Sciatic nerve (tissue), 2 donors: ENCODE data around the gene PDK2. TPM values are rescaled to one million over a fixed set of nuclear protein-coding genes. Genes with fewer than 3 reads are reported as not detected.

ENCODE experiments used
- ATAC-seq: fragments of 200-7000 bp; cut with Tn5 transposase; one replicate; pipeline ENCODE4 v1.9.1; 2020; ENCODE audit warnings: mild to moderate bottlenecking, moderate library complexity
- DNase-seq: peaks from one replicate; pipeline ENCODE4 v3.0.0-alpha.2; 2020; ENCODE audit warnings: low spot score
- intact Hi-C: fragments of 100-400 bp; cut with DNase I; formaldehyde crosslinking; loops from one replicate; pipeline ENCODE4 v1.14.2; 2022
- total RNA-seq: library from RNA; stranded (reverse); fragmentation: NEBNext Ultra II Directional; extraction: Animal tissue kit (Norgen Biotek cat#: 25700); gene quantifications from one replicate; pipeline ENCODE4 v1.2.1, GENCODE V29; 2021
- donor health status: DM: no; HTN: no; CAD: no.
- donor health status: DM: no; HTN: no; CAD: no.

Gene PDK2
- total RNA-seq, 1 donor from 2014 or later, result 48.6 TPM

DNA sequence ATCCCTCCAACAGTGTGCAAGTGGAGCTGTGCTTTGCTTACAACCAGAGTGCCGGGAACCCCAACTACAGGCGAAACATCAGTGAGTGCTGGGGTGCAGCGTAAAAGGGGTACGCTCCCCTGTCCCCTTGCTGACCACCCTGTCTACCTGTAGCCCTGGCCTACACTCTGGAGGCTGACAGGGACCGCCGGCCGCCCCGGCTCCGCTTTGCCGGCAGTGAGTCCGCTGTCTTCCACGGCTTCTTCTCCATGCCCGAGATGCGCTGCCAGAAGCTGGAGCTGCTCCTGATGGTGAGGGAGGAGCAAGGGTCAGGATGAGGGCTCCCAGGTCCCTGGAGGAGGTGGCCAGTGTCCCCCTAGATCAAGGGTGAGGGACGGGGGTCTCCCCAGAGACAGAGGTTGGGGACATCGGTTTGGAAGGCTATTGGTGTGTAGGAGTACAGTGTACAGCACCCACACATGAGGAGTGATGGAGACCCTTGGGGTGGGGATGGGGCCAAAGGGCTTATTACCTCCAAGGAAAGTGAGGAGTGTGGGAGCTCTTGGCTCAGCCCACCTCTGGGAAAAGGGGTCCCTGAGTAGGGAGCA is 19.6 kb upstream of the PDK2 start:
- DNase-seq (no peak), ATAC-seq (no peak)
- intact Hi-C loops, result no loop called here

DNA sequence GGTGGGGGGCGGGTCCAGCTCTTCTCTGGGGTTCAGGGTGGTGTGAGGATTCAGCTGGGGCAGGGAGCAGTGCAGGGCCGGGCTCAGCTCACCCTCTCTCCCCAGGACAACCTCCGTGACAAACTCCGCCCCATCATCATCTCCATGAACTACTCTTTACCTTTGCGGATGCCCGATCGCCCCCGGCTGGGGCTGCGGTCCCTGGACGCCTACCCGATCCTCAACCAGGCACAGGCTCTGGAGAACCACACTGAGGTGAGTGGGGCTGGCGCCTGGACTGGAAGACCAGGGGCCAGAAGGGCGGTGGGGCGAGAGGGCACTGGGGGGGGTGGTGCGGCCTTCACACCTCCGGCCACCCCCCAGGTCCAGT is 18.9 kb upstream of the PDK2 start:
- no peak for ATAC-seq
- intact Hi-C loops, result no loop called here
- DNase-seq, result no peak

DNA sequence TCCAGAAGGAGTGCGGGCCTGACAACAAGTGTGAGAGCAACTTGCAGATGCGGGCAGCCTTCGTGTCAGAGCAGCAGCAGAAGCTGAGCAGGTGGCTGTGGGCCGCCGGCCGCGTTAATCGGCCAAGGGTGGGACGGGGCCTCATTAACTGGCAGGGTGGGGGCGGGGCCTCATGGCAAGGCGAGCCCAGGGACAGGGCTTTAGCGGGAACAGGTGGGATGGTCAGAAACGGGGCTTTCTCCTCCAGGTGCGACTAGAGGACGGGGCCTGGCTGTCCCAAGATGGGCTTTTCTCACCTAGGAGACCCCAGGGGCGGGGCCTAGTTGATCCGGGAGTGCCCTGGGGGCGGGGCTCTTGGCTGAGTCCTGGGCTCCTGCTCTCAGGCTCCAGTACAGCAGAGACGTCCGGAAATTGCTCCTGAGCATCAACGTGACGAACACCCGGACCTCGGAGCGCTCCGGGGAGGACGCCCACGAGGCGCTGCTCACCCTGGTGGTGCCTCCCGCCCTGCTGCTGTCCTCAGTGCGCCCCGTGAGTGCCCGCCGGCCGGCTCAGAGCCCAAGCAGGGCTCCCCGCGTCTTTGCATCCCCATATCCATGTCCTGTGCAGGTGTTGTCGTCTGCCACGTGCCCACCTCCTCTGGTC is 18.4 kb upstream of the PDK2 start:
- DNase-seq, result no peak
- ATAC-seq, result no peak
- intact Hi-C loops, result no loop called here

DNA sequence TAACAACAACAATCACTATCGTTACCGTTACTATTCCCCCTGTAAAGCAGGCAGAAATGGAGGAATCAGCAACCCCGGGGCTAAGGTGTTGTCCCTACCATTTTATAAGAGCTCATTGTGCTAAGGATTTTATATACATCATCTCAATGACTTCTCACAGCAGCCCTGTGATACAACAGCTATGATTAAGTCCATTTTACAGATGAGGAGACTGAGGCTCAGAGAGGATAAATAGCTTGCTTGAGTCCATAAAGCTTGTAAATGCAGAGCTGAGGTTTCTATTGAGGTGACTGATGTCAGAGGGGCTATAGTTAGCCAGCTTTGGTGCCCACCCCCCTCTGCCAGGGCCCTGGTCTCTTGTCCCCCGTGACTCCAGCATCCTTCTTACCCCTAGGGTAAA is 16.7 kb upstream of the PDK2 start:
- ATAC-seq (no peak), DNase-seq (no peak)
- intact Hi-C loops, result no loop called here

DNA sequence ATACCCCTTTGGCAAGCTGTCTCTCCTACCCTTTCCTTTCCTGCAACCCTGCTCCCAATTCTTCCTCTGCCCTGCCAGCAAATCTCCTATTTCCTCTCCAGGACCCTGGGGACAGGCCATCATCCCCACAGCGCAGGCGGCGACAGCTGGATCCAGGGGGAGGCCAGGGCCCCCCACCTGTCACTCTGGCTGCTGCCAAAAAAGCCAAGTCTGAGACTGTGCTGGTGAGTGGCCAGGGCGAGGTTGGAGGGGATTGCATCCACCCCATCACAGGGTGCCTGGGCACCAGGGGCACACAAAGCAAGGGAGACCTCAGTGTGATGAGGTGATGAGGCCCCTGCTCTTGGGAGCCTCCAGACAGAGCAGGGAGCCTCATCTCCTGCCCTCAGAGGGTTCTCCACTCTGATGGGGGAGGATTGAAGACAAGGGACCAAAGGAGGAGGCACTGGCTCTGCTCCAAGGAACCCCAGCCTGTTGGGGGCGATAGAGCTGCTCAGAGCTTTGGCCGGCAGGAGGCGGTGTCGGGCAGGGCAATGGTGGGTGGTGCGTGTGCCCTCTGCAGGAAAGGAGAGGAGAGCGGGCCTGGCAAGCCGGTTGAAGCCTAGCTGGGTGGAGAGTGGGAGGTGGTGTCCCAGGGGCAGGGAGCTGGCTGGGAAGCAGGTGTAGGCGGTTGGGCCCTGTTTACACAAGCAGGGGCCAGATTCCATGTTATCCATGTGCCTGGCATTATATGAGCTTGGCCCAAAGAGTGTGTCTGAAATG is 15.6 kb upstream of the PDK2 start:
- ATAC-seq (peak; percentile 43), DNase-seq (no peak)
- intact Hi-C loops, result no loop called here

DNA sequence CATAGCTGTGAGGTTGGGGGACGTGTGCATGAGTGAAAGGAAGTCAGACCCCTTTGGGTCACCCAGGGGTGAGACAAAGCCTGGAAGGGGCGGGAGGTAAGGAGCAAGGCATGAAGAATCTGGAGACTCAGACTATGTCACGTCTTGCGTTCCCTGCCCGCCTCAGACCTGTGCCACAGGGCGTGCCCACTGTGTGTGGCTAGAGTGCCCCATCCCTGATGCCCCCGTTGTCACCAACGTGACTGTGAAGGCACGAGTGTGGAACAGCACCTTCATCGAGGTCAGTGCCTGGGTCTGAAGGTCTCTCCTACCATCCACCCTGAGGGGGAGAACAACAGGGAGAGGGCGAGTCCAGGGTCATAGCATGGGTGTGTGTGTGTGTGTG is 15.1 kb upstream of the PDK2 start:
- ATAC-seq (no peak), DNase-seq (no peak)
- intact Hi-C loops, result no loop called here

DNA sequence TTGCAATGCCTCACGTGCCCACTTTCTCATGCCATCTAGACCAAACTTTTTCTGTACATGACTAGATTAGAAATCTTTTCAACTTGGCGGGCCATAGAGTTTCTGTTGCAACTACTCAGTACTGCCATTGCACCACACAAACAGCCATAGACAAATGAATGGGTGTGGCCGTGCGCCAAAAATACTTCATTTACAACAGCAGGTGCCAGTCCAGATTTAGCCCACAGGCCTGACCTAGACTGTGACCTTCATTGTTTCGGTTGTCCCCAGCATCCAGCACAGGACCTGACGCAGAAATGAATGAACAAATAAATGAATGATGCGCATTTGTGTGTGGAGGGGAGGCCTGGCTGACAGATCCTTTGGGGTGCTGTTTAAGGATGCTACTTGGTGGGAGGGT is 14.3 kb upstream of the PDK2 start:
- no peak for ATAC-seq
- intact Hi-C loops, result no loop called here
- no peak for DNase-seq

DNA sequence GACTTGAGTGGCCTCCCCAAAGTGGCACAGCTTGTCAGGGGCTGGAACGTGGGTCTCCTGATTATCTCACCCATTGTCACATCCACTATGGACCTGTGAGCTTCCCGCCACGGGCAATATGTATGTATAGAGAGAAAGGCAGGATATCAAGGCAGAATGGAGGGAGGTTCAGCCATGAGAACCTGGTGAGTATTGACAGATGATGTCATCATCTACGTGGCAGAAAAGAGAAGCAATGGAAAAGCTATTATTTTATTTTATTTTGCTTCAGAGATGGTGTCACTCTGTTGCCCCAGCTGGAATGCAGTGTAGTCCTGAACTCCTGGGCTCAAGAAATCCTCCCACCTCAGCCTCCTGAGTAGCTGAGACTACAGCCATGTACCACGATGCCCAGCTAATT is 13.4 kb upstream of the PDK2 start:
- ATAC-seq, result no peak
- intact Hi-C loops, result no loop called here
- no peak for DNase-seq

DNA sequence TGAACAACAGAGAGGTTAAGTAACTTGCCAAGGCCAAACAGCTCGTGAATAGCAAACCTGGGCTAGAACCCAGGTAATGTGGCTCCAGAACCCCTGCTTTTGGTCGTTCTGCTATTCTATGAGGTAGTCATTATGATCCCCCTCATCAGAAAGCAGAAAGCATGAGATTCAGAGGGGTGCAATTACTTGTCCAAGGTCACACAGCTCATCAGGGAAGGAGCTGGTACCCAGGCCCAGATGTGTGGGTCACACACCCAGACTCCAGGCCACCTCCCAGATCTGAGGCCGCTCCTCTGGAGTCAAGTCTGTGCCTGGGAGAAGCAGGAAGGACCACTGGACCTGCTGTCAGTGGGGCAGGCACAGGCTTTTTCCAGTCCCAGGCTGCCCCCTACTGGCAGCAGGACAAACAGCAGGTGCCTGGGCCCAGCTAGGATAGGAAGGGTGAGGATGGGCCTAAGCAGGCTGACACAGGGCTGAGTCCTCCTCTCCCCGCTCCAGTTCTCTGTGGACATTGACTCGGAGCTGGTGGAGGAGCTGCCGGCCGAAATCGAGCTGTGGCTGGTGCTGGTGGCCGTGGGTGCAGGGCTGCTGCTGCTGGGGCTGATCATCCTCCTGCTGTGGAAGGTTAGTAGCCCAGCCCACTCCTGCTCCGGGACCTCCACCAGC is 7.8 kb upstream of the PDK2 start:
- DNase-seq (peak; percentile 86), ATAC-seq (peak; percentile 87)
- intact Hi-C loops, result loop anchor here (5.0 kb wide), 1 partner anchor 60 kb away; no protein-coding TSS in a partner anchor

DNA sequence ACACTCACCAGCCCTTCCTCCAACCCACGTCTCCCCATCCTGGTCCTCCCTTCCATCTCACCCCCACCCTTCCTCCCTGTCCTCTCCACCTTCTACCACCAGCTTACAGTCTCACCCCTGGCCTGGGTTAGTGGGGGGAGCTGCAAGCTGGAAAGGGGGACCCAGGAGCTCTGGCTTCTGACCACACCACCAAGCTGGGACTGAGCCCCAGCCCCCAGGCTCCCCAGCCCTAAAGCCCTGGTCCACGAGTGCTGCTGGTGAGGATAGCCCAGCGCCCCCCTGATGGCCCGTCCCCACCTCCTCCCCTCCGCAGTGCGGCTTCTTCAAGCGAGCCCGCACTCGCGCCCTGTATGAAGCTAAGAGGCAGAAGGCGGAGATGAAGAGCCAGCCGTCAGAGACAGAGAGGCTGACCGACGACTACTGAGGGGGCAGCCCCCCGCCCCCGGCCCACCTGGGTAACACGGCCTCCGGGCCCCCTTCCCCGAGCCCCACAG is 7.2 kb upstream of the PDK2 start:
- intact Hi-C loops, result loop anchor here (5.0 kb wide), 1 partner anchor 61 kb away; no protein-coding TSS in a partner anchor
- DNase-seq (no peak), ATAC-seq (peak; percentile 9)

DNA sequence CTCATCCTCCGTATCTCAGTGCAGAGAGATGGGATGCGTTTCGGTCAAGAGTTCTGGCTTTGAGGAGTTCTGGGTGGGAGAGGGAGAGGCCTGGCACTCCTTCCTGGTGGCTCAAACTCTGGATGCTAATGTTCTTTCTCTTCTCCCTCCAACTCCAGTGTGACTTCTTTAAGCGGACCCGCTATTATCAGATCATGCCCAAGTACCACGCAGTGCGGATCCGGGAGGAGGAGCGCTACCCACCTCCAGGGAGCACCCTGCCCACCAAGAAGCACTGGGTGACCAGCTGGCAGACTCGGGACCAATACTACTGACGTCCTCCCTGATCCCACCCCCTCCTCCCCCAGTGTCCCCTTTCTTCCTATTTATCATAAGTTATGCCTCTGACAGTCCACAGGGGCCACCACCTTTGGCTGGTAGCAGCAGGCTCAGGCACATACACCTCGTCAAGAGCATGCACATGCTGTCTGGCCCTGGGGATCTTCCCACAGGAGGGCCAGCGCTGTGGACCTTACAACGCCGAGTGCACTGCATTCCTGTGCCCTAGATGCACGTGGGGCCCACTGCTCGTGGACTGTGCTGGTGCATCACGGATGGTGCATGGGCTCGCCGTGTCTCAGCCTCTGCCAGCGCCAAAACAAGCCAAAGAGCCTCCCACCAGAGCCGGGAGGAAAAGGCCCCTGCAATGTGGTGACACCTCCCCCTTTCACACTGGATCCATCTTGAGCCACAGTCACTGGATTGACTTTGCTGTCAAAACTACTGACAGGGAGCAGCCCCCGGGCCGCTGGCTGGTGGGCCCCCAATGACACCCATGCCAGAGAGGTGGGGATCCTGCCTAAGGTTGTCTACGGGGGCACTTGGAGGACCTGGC is 6.0 kb upstream of the PDK2 start:
- DNase-seq (no peak), ATAC-seq (no peak)
- intact Hi-C loops, result loop anchor here (5.0 kb wide), 1 partner anchor 62 kb away; no protein-coding TSS in a partner anchor

DNA sequence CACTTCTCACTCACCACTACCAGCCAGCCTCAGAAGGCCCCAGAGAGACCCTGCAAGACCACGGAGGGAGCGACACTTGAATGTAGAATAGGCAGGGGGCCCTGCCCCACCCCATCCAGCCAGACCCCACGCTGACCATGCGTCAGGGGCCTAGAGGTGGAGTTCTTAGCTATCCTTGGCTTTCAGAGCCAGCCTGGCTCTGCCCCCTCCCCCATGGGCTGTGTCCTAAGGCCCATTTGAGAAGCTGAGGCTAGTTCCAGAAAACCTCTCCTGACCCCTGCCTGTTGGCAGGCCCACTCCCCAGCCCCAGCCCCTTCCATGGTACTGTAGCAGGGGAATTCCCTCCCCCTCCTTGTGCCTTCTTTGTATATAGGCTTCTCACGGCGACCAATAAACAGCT is 5.1 kb upstream of the PDK2 start:
- DNase-seq, result no peak
- no peak for ATAC-seq
- intact Hi-C loops, result loop anchor here (10.0 kb wide), 1 partner anchor 65 kb away; the partner anchor contains the start of gene PPP1R9B

DNA sequence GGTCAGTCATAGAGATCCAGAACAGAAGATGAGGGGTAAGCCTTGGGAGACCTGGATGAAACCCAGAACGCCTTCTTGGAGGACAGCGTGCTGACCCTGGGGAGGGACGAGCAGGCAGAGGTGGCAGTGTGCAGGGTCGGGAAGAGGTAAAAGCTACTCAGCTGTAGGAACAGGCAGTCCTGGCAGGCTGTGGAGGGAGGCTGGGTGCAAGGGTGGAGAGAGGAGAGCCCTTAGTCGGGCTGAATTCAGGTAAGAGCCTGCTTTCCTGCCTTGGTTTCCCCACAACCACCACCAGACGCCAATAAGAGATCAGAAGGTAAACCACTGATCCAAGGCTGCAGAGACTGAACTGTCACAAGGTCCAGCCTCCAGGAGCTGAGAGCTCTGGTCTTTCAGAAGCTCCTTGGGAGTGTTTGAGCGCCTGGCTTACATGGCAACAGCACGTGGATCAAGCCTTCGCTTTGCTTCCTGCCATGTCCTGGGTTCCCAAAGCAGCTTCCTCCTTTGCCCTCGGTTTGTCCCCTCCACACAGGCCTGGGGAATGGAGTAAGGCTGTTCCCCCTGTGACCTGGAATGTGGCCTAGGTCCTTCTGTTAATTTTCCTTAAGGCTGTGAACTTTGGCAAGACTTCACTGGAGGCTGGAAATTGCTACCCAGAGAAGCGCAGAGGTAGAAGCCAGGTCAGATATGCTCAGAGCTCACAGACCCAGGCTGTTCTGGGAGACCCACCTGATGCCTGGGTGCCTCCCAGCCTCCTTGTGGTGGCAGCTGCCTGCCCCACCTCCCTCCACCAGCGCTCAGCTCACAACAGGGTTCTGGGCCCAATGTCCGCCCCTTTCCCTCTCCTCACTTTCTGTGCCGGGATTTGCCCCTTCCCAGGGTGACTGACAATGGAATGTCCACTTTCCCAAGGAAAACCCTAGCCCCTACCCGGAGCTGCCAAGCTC is 3.9 kb upstream of the PDK2 start:
- DNase-seq (no peak), ATAC-seq (no peak)
- intact Hi-C loops, result loop anchor here (10.0 kb wide), 1 partner anchor 64 kb away; the partner anchor contains the start of gene PPP1R9B

DNA sequence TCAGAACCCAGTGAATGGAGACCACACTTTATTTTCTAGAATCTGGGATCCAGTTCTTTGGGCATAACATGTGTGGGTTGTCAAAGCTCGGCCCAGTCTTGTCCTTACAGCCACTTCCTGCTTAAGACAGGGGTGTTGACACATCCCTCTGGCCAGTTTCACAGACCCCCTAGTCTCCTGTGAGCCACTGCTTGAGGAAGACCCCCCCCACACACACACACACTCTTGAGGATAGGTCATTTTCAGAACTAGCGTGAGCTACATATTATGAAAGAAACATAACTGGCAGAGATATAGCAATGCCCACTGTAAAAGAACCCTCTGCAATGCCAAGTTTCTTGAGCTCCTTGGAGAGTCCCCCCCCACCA is 3.2 kb upstream of the PDK2 start:
- no peak for DNase-seq
- intact Hi-C loops, result loop anchor here (10.0 kb wide), 1 partner anchor 63 kb away; the partner anchor contains the start of gene PPP1R9B
- no peak for ATAC-seq

DNA sequence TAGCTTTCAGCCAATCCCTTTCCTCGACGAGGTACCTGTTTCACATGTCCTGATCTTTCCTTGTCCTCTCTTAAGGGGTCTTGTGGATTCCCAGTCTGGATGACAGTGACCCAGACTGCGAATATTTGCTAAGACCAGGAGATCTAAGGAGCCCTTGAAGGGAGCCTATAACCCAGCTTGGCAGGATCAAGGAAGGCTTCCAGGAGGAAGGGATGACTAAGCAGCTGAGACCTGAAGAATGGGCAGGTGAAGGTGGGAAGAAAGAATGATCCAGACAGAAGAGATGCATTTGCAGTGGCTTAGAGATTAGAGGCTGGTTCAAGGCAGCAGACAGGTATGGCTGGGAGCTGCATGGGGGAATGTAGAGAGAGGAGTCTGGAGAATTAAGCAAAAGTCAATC is 1.9 kb upstream of the PDK2 start:
- intact Hi-C loops, result loop anchor here (10.0 kb wide), 1 partner anchor 62 kb away; the partner anchor contains the start of gene PPP1R9B
- no peak for ATAC-seq
- DNase-seq, result no peak

DNA sequence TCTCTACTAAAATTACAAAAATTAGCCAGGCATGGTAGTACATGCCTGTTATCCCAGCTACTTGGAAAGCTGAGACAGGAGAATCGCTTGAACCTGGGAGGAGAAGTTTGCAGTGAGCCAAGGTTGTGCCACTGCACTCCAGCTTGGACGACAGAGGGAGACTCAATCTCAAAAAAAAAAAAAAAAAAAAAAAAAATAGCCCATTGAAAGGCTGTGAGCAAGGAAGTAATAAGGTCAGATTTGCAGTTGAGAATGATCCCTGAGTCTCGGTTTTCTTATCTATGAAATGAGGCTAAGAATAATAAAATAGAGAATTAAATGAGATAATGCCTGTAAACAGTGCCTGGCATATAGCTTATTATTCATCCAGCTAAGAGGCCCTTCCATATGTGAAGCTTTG is 1.3 kb upstream of the PDK2 start:
- DNase-seq (no peak), ATAC-seq (no peak)
- intact Hi-C loops, result loop anchor here (10.0 kb wide), 1 partner anchor 61 kb away; the partner anchor contains the start of gene PPP1R9B

DNA sequence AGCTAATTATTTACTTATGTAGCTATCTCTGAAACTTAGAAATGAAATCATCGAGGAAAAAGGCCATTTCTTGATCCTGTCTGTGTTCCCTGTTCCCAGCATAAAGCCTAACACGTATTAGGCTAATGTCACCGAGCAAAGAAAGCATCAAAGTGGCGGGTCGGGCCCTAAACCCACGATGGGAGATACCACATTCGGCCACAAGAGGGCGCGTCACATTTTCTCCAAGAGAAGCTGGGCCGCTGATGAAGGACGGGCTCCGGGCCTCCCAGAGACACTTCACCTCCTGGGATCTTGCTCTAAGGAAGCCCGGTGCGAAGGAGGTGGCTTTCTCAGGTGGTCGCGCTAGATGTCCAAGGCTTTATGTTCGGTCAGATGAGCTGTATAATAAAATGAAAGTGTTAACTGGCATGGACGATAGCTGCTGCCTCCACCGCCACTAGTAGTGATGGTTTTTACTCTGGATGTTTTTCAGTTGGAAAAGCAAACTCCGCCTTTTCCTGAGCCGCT is 853 bp upstream of the PDK2 start:
- peak; percentile 86 for ATAC-seq
- intact Hi-C loops, result loop anchor here (10.0 kb wide), 1 partner anchor 61 kb away; the partner anchor contains the start of gene PPP1R9B
- peak; percentile 96 for DNase-seq
